H1 (cell line): Measurements from ENCODE around the gene SEMA3D.

Experiments
- ATF2 ChIP-seq: IDR thresholded peaks from 2 replicates; pipeline ENCODE4 v1.6.1; 2012; ENCODE audit warnings: low read length, inconsistent platforms
- CBX5 ChIP-seq: fragments of 300-800, 300-1000 bp; sonication (generic); IDR thresholded peaks from 2 replicates; pipeline ENCODE4 v1.7.1; 2016; ENCODE audit warnings: antibody characterized with exemption, low read length, low read depth
- CTCF ChIP-seq, 3 experiments: IDR thresholded peaks; 1 replicate in 2 of 3; 2 replicates in 1 of 3; pipeline versions ENCODE4 v1.5.1 to v1.6.1; 2011; ENCODE audit warnings: low read length in 3 of 3, mild to moderate bottlenecking in 3 of 3, inconsistent platforms in 2 of 3, low read depth in 1 of 3, moderate library complexity in 1 of 3; ENCODE audit not compliant: insufficient read depth in 1 of 3; ENCODE audit errors: control extremely low read depth in 1 of 3
- EGR1 ChIP-seq: IDR thresholded peaks from 2 replicates; pipeline ENCODE4 v1.6.1; 2011; ENCODE audit warnings: low read depth, low read length, borderline replicate concordance
- FOSL1 ChIP-seq: IDR thresholded peaks from 2 replicates; pipeline ENCODE4 v1.6.1; 2011; ENCODE audit warnings: mild to moderate bottlenecking, low read depth, low read length, moderate library complexity; ENCODE audit not compliant: insufficient read depth
- GABPA ChIP-seq: IDR thresholded peaks from 2 replicates; pipeline ENCODE4 v1.6.1; 2011; ENCODE audit warnings: mild to moderate bottlenecking, low read length, moderate library complexity, borderline replicate concordance; ENCODE audit not compliant: insufficient read depth
- KDM1A ChIP-seq: fragments of 200-600, 300-600 bp; sonication (generic); IDR thresholded peaks from 2 replicates; pipeline ENCODE4 v1.7.1; 2016; ENCODE audit warnings: mild to moderate bottlenecking, low read length, borderline replicate concordance
- POLR2A ChIP-seq, 2 experiments: IDR thresholded peaks; 1 replicate in 1 of 2; 2 replicates in 1 of 2; pipeline ENCODE4 v1.6.1; 2011; ENCODE audit warnings: low read depth in 2 of 2, low read length in 2 of 2, mild to moderate bottlenecking in 2 of 2; ENCODE audit errors: control extremely low read depth in 1 of 2
- USF2 ChIP-seq: IDR thresholded peaks from 2 replicates; pipeline ENCODE4 v1.6.1; 2011; ENCODE audit warnings: low read length, improper control_type of control experiment

- no peak for TF ChIP-seq CTCF (IDR thresholded peaks at IDR 0.05; ENCODE audit: control extremely low read depth in 1 of 3, insufficient read depth in 1 of 3, low read depth in 1 of 3, low read length in 3 of 3)
- TF ChIP-seq KDM1A, result no peak
- no peak for TF ChIP-seq USF2
- no peak for TF ChIP-seq ATF2
- TF ChIP-seq POLR2A (IDR thresholded peaks at IDR 0.05; ENCODE audit: control extremely low read depth in 1 of 2, low read depth in 2 of 2, low read length in 2 of 2), result no peak
- TF ChIP-seq CBX5, result no peak
- TF ChIP-seq FOSL1, result no peak
- no peak for TF ChIP-seq GABPA
- no peak for TF ChIP-seq EGR1
Measured at GRCh38 chr7:85172530-85172941, 14.3 kb downstream of the SEMA3D start.
